DND-41 (cell line): ENCODE measurements around the gene FYB2.
"Not testable (repeated sequence)": the region's sequence is repeated elsewhere in the genome, so short reads cannot be mapped to it uniquely, and the experiment has no call there.

Experiments used
- ATAC-seq: fragments of 200-7000 bp; cut with Tn5 transposase; 3 replicates; pipeline ENCODE4 v1.9.1; 2021; ENCODE audit warnings: low read depth; ENCODE audit not compliant: insufficient read depth
- DNase-seq: peaks from one replicate; pipeline ENCODE4 v3.0.0-alpha.2; 2020
- H2AFZ ChIP-seq: 2 replicates; pipeline ENCODE4 v1.6.0; 2012; ENCODE audit warnings: low read depth, low read length
- H3K27ac ChIP-seq: 2 replicates; pipeline ENCODE4 v1.5.1; 2012; ENCODE audit warnings: low read length, inconsistent platforms
- H3K27me3 ChIP-seq: fragments of 200-600 bp; sonication (generic); 2 replicates; pipeline ENCODE4 v1.6.0; 2012; ENCODE audit warnings: low read length, mild to moderate bottlenecking, inconsistent platforms; ENCODE audit not compliant: insufficient read depth, poor library complexity
- H3K36me3 ChIP-seq: 2 replicates; pipeline ENCODE4 v1.5.1; 2012; ENCODE audit warnings: low read length, inconsistent platforms; ENCODE audit not compliant: insufficient read depth
- H3K4me1 ChIP-seq: 2 replicates; pipeline ENCODE4 v1.5.1; 2012; ENCODE audit warnings: mild to moderate bottlenecking, low read length; ENCODE audit not compliant: insufficient read depth
- H3K4me2 ChIP-seq: 2 replicates; pipeline ENCODE4 v1.6.0; 2012; ENCODE audit warnings: mild to moderate bottlenecking, moderate library complexity, low read length, inconsistent platforms; ENCODE audit not compliant: insufficient read depth
- H3K4me3 ChIP-seq, 2 experiments: fragments of 200-600 bp in 1 of 2; shearing (Covaris generic) in 1 of 2; 2 replicates each; pipeline ENCODE4 v1.5.1; 2012 to 2016; ENCODE audit warnings: inconsistent platforms in 2 of 2, low read length in 2 of 2, mild to moderate bottlenecking in 2 of 2, low read depth in 1 of 2, moderate library complexity in 1 of 2
- H3K79me2 ChIP-seq: 2 replicates; pipeline ENCODE4 v1.6.0; 2012; ENCODE audit warnings: low read length, inconsistent platforms; ENCODE audit not compliant: insufficient read depth
- H3K9ac ChIP-seq: 2 replicates; pipeline ENCODE4 v1.6.0; 2012; ENCODE audit warnings: low read depth, mild to moderate bottlenecking, inconsistent platforms, low read length, moderate library complexity
- H3K9me3 ChIP-seq: 2 replicates; pipeline ENCODE4 v1.5.1; 2012; ENCODE audit warnings: low read length, moderate library complexity, mild to moderate bottlenecking, inconsistent platforms; ENCODE audit not compliant: insufficient read depth, severe bottlenecking
- H4K20me1 ChIP-seq: 2 replicates; pipeline ENCODE4 v1.6.0; 2012; ENCODE audit warnings: low read length; ENCODE audit not compliant: insufficient read depth
- EZH2 ChIP-seq: IDR thresholded peaks from 3 replicates; pipeline ENCODE4 v1.6.1; 2012; ENCODE audit warnings: borderline replicate concordance, low read depth, mild to moderate bottlenecking, moderate library complexity, low read length, inconsistent platforms; ENCODE audit not compliant: severe bottlenecking
- TF ChIP-seq, protein P1 (sequence below): IDR thresholded peaks from 2 replicates; pipeline ENCODE4 v1.5.1; 2012; ENCODE audit warnings: borderline replicate concordance, low read length, moderate library complexity, mild to moderate bottlenecking; ENCODE audit not compliant: poor library complexity, severe bottlenecking; ENCODE audit errors: extremely low read depth

The FYB2 gene

GRCh38 chr1:56780826-56781225 lies 38.4 kb downstream of the FYB2 start:
- H3K4me1 ChIP-seq = no peaks in the 10 kb centered on the region
- H3K4me3 ChIP-seq = no peak overlapping the region
- no peak overlapping the region for H3K27ac ChIP-seq

GRCh38 chr1:56780128-56780750 lies 39.0 kb downstream of the FYB2 start:
- no peak overlapping the region for H3K4me3 ChIP-seq
- H3K9me3 ChIP-seq = no peaks in the 10 kb centered on the region
- no peaks in the 10 kb centered on the region for H3K36me3 ChIP-seq
- H3K9ac ChIP-seq = no peak overlapping the region
- H3K27me3 ChIP-seq = peaks cover 2% of the 10 kb centered on the region
- H4K20me1 ChIP-seq = no peaks in the 10 kb centered on the region
- H3K4me1 ChIP-seq = no peaks in the 10 kb centered on the region
- no peak for DNase-seq
- no peak overlapping the region for H3K4me2 ChIP-seq
- no peak overlapping the region for H3K27ac ChIP-seq
- no peak overlapping the region for H2AFZ ChIP-seq
- no peak for TF ChIP-seq EZH2
- TF ChIP-seq, protein P1, sequence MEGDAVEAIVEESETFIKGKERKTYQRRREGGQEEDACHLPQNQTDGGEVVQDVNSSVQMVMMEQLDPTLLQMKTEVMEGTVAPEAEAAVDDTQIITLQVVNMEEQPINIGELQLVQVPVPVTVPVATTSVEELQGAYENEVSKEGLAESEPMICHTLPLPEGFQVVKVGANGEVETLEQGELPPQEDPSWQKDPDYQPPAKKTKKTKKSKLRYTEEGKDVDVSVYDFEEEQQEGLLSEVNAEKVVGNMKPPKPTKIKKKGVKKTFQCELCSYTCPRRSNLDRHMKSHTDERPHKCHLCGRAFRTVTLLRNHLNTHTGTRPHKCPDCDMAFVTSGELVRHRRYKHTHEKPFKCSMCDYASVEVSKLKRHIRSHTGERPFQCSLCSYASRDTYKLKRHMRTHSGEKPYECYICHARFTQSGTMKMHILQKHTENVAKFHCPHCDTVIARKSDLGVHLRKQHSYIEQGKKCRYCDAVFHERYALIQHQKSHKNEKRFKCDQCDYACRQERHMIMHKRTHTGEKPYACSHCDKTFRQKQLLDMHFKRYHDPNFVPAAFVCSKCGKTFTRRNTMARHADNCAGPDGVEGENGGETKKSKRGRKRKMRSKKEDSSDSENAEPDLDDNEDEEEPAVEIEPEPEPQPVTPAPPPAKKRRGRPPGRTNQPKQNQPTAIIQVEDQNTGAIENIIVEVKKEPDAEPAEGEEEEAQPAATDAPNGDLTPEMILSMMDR = no peak
- no peak for ATAC-seq
- no peaks in the 10 kb centered on the region for H3K79me2 ChIP-seq

More at GRCh38 chr1:56780826-56781225, 38.4 kb downstream of the FYB2 start:
- H4K20me1 ChIP-seq = no peaks in the 10 kb centered on the region
- ATAC-seq = no peak
- no peaks in the 10 kb centered on the region for H3K9me3 ChIP-seq
- H3K79me2 ChIP-seq = no peaks in the 10 kb centered on the region
- H2AFZ ChIP-seq = no peak overlapping the region
- H3K36me3 ChIP-seq = no peaks in the 10 kb centered on the region
- peaks cover 3% of the 10 kb centered on the region for H3K27me3 ChIP-seq
- no peak for TF ChIP-seq EZH2
- TF ChIP-seq, protein P1 = no peak
- H3K4me2 ChIP-seq = no peak overlapping the region
- no peak for DNase-seq
- H3K9ac ChIP-seq = no peak overlapping the region

GRCh38 chr1:56777972-56778371 lies 41.2 kb downstream of the FYB2 start:
- H3K79me2 ChIP-seq = no peaks in the 10 kb centered on the region
- ATAC-seq (no peak), DNase-seq (no peak)
- no peak overlapping the region for H2AFZ ChIP-seq
- H3K4me1 ChIP-seq = peaks cover 3% of the 10 kb centered on the region; the same call in 1 of the 2 replicates
- H3K27me3 ChIP-seq = no peaks in the 10 kb centered on the region
- H3K9ac ChIP-seq = no peak overlapping the region
- H3K4me2 ChIP-seq = no peak overlapping the region
- no peak overlapping the region for H3K27ac ChIP-seq
- H3K4me3 ChIP-seq = no peak overlapping the region
- no peaks in the 10 kb centered on the region for H3K9me3 ChIP-seq
- H3K36me3 ChIP-seq = no peaks in the 10 kb centered on the region
- no peaks in the 10 kb centered on the region for H4K20me1 ChIP-seq
- TF ChIP-seq EZH2 = no peak
- TF ChIP-seq, protein P1 = no peak

DNA sequence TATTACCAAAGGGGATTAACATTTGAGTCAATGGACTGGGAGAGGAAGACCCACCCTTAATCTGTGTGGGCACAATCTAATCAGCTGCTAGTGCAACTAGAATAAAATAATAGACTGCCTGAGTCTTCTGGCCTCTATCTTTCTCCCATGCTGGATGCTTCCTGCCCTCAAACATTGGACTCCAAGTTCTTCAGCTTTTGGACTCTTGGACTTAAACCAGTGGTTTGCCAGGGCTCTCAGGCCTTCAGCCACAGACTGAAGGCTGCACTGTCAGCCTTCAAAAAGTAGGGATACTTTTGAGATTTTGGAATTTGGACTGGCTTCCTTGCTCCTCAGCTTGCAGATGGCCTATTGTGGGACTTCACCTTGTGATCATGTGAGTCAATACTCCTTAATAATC lies 44.5 kb downstream of the FYB2 start:
- H3K9ac ChIP-seq, H3K4me1 ChIP-seq, H3K27ac ChIP-seq, H3K27me3 ChIP-seq, H3K4me2 ChIP-seq, H3K79me2 ChIP-seq, H3K4me3 ChIP-seq, DNase-seq, H3K36me3 ChIP-seq, H3K9me3 ChIP-seq, H4K20me1 ChIP-seq, H2AFZ ChIP-seq, ATAC-seq: not testable (repeated sequence)
